Measurements from ENCODE around the gene ATOX1. TPM values are rescaled to one million over a fixed set of nuclear protein-coding genes. Genes with fewer than 3 reads are reported as not detected.

ATOX1 gene
- total and polyA plus RNA-seq, 2 of the 8 experiments (the other 6 are each of a cell fraction or from before 2014, with no cell fraction given) = 79.9 to 232 TPM

GRCh38 chr5:151773951-151774350, 15.5 kb upstream of the ATOX1 start:
- Histone ChIP-seq H3K9ac (replicated peaks in 1 of 4; ENCODE audit: extremely low read depth in 1 of 4, low read depth in 3 of 4, low read length in 3 of 4) (peak overlapping the region in 1 of 4 experiments; percentile 13; a peak in 2 of 7 replicates), H3K79me1 (ENCODE audit: low read depth, low read length) (no peaks in the 10 kb centered on the region), H2BK15ac (ENCODE audit: low read length) (no peak overlapping the region), H3K4me3 (ENCODE audit: extremely low read depth in 1 of 4, insufficient read depth in 2 of 4, low read depth in 3 of 4, low read length in 4 of 4) (peak overlapping the region; percentile 79 to 99 (median 98); a peak in 7 of 8 replicates), H3K36me3 (ENCODE audit: control insufficient read depth in 2 of 4, insufficient read depth in 4 of 4, low read length in 3 of 4) (peaks cover 0 to 20% (median 5%) of the 10 kb centered on the region in 4 experiments; a peak in 4 of 8 replicates), H3K27me3 (replicated peaks in 1 of 4; ENCODE audit: control insufficient read depth in 3 of 4, extremely low read depth in 1 of 4, insufficient read depth in 3 of 4, low read length in 3 of 4) (no peaks in the 10 kb centered on the region), H2BK120ac (replicated peaks; ENCODE audit: low read depth, low read length) (no peak overlapping the region), H3K4me1 (replicated peaks in 1 of 4; ENCODE audit: control insufficient read depth in 3 of 4, insufficient read depth in 4 of 4, low read length in 3 of 4) (peaks cover 1 to 15% (median 5%) of the 10 kb centered on the region in 4 experiments; a peak in 5 of 7 replicates), H2BK5ac (ENCODE audit: low read depth, low read length) (no peak overlapping the region), H2AFZ (ENCODE audit: low read length) (no peak overlapping the region), H2BK12ac (ENCODE audit: low read depth, low read length) (no peak overlapping the region), H3K56ac (replicated peaks; ENCODE audit: insufficient read length, low read depth, low read length) (no peak overlapping the region), H3K4me2 (ENCODE audit: insufficient read depth in 1 of 2, low read depth in 2 of 2, low read length in 2 of 2) (peak overlapping the region; percentile 86 to 90), H3K14ac (ENCODE audit: insufficient read length) (no peak overlapping the region), H3K23me2 (ENCODE audit: low read depth, low read length) (peaks cover 5% of the 10 kb centered on the region), H4K8ac (ENCODE audit: extremely low read depth, insufficient read depth, low read length) (no peak overlapping the region), H3K4ac (replicated peaks; ENCODE audit: insufficient read length, low read depth, low read length) (no peak overlapping the region), H3K27ac (ENCODE audit: low read depth, low read length) (no peak overlapping the region), H4K20me1 (replicated peaks in 1 of 2; ENCODE audit: control insufficient read depth in 1 of 2, insufficient read depth in 2 of 2, low read length in 2 of 2) (peaks cover 38 to 49% of the 10 kb centered on the region in 2 experiments), H3K9me3 (ENCODE audit: insufficient read depth in 2 of 2, low read depth in 1 of 2, low read length in 1 of 2) (no peaks in the 10 kb centered on the region), H4K5ac (ENCODE audit: insufficient read length, low read depth, low read length) (no peak overlapping the region), H3K18ac (ENCODE audit: extremely low read depth, low read length) (no peak overlapping the region), H4K91ac (replicated peaks; ENCODE audit: insufficient read length, low read length) (no peak overlapping the region), H2BK20ac (ENCODE audit: low read length) (no peak overlapping the region), H2AK5ac (ENCODE audit: low read depth, low read length) (no peak overlapping the region), H3K23ac (ENCODE audit: insufficient read length) (no peak overlapping the region), H3K79me2 (ENCODE audit: control insufficient read depth in 1 of 2, insufficient read depth in 2 of 2, low read length in 2 of 2) (peaks cover 59 to 72% of the 10 kb centered on the region in 2 experiments)
- no peak for FAIRE-seq
- WGBS, 2 experiments (ENCODE audit: extremely low coverage in 1 of 2, insufficient coverage in 1 of 2, insufficient read length in 1 of 2, insufficient replicate concordance in 2 of 2, low coverage in 1 of 2, low lambda C conversion rate in 2 of 2, missing lambda C conversion rate in 1 of 2) = 46% methylated on average over 3 of the region's 3 CpGs; no CpG with 5 or more reads in 1 of the 2 experiments
- POLR2A ChIA-PET (ENCODE audit: partially characterized antibody) = interaction anchor here (1.4 to 6.7 kb wide), 5 partner anchors 13 to 42 kb away, joined by 5 to 182 read pairs (median 50); partner anchors contain the start of gene ATOX1
- CTCF ChIA-PET (ENCODE audit: partially characterized antibody) = interaction anchor here (1.3 kb wide), 1 partner anchor 11 kb away, joined by 3 read pairs; no protein-coding TSS in a partner anchor
- TF ChIP-seq CBX8 (IDR thresholded peaks at IDR 0.05; ENCODE audit: borderline replicate concordance, low read depth, low read length) (no peak), EZH2 (IDR thresholded peaks at IDR 0.05; ENCODE audit: low read depth, low read length, severe bottlenecking) (no peak), JUND (IDR thresholded peaks at IDR 0.05; ENCODE audit: low read length) (no peak), HDAC6 (IDR thresholded peaks at IDR 0.05; ENCODE audit: low read depth, low read length) (no peak), MAX (IDR thresholded peaks at IDR 0.05) (no peak), BACH1 (IDR thresholded peaks at IDR 0.05; ENCODE audit: low read length) (no peak)
- no peak for DNase-seq (ENCODE audit: low read depth in 1 of 2, low spot score in 2 of 2)

All from H1 (cell line).